Tibial nerve (tissue), 3 donors: ENCODE measurements around the gene ADCY4.

ENCODE experiments used
- EP300 ChIP-seq, 2 donors: sonication (generic); formaldehyde crosslinking; IDR thresholded peaks; one replicate each; pipeline ENCODE4 v1.6.1; 2017; ENCODE audit warnings: antibody characterized with exemption in 2 of 2, mild to moderate bottlenecking in 1 of 2
- POLR2A ChIP-seq, 2 donors: fragments of 450-650 bp; IDR thresholded peaks; one replicate each; pipeline ENCODE4 v1.6.1; 2017; ENCODE audit warnings: antibody characterized with exemption in 2 of 2, mild to moderate bottlenecking in 2 of 2, moderate library complexity in 2 of 2

DNA sequence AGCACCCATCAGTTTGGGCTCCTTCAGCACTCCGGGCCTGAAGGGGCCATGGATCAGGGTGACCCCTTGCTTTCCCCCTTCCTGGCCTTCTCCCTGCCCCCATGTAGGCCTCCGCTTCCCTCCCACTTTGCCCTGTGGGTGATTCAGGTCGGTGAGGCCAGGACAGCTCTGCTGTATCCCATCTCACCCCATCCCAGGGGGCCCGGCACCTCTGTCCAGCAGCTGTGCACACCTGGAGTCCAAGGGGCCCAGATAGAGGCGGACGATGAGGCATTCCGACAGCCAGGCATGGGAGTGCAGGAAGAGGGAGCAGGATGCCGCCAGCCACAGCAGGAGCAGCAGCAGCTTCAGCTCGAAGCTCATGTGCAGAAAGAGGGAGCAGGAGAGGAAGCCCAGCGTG, 12.2 kb downstream of the ADCY4 start:
- no peak for TF ChIP-seq POLR2A (IDR thresholded peaks at IDR 0.05)
- no peak for TF ChIP-seq EP300 (IDR thresholded peaks at IDR 0.05)
